A673 (cell line): Measurements from ENCODE around the gene TMEM270. TPM values are rescaled to one million over a fixed set of nuclear protein-coding genes. Genes with fewer than 3 reads are reported as not detected.

Source experiments
- BruUV-seq: library from RNA; stranded (reverse); fragments of 400-500 nt; replicated peaks from 2 replicates; lab custom pipeline; 2021; lab: Mats Ljungman, UMichigan
- CTCF ChIA-PET: fragments of 300-600 bp; sonication (Branson Sonifier 250); formaldehyde crosslinking; loops from one replicate; lab custom pipeline; 2022; ENCODE audit warnings: antibody characterized with exemption; lab: Charles Lee
- POLR2A ChIA-PET: fragments of 300-600 bp; sonication (Branson Sonifier 250); formaldehyde crosslinking; loops from one replicate; lab custom pipeline; 2022; ENCODE audit warnings: antibody characterized with exemption; ENCODE audit not compliant: low non-redundant PET; lab: Charles Lee
- DNase-seq: peaks from one replicate; pipeline ENCODE4 v3.0.0-alpha.2; 2015; ENCODE audit warnings: low spot score
- H3K27ac ChIP-seq: fragments of 200-600 bp; sonication (generic); 2 replicates; pipeline ENCODE4 v1.5.1; 2016; ENCODE audit warnings: mixed run types, low read depth, mild to moderate bottlenecking, mixed read lengths, antibody characterized with exemption, low read length; ENCODE audit not compliant: poor library complexity, severe bottlenecking
- H3K27me3 ChIP-seq: fragments of 200-600 bp; sonication (generic); replicated peaks from 2 replicates; pipeline ENCODE4 v1.6.1; 2017; ENCODE audit warnings: mixed run types, low read depth, mild to moderate bottlenecking, mixed read lengths, antibody characterized with exemption, low read length; ENCODE audit not compliant: insufficient read depth, poor library complexity
- H3K36me3 ChIP-seq: fragments of 200-600 bp; sonication (generic); 2 replicates; pipeline ENCODE4 v1.6.1; 2016; ENCODE audit warnings: mixed run types, mild to moderate bottlenecking, mixed read lengths, antibody characterized with exemption, low read length; ENCODE audit not compliant: insufficient read depth, poor library complexity, severe bottlenecking
- H3K4me1 ChIP-seq: fragments of 200-600 bp; sonication (generic); 2 replicates; pipeline ENCODE4 v1.6.1; 2017; ENCODE audit warnings: mixed run types, mild to moderate bottlenecking, mixed read lengths, antibody characterized with exemption, low read length; ENCODE audit not compliant: insufficient read depth, poor library complexity, severe bottlenecking
- H3K4me3 ChIP-seq: fragments of 200-600 bp; sonication (generic); 2 replicates; pipeline ENCODE4 v1.5.1; 2016; ENCODE audit warnings: low read depth, mixed run types, mild to moderate bottlenecking, mixed read lengths, low read length; ENCODE audit not compliant: poor library complexity, severe bottlenecking
- H3K9me3 ChIP-seq: fragments of 200-600 bp; sonication (generic); 2 replicates; pipeline ENCODE4 v1.6.1; 2016; ENCODE audit warnings: mixed run types, low read depth, mild to moderate bottlenecking, mixed read lengths, antibody characterized with exemption, low read length; ENCODE audit not compliant: poor library complexity, severe bottlenecking
- EZH2 ChIP-seq: fragments of 200-600 bp; sonication (generic); IDR thresholded peaks from 2 replicates; pipeline ENCODE4 v1.6.1; 2017; ENCODE audit warnings: borderline replicate concordance, low read depth, mild to moderate bottlenecking, mixed read lengths, antibody characterized with exemption, low read length; ENCODE audit not compliant: poor library complexity, severe bottlenecking
- intact Hi-C: fragments of 100-400 bp; cut with micrococcal nuclease; formaldehyde crosslinking; loops from one replicate; pipeline ENCODE4 v1.10.0; 2022; ENCODE audit not compliant: unreplicated experiment
- total RNA-seq: library from RNA; stranded (reverse); gene quantifications from 2 replicates; pipeline ENCODE4 v1.2.3, GENCODE V29; 2021
- TF ChIP-seq, protein P1 (sequence below): fragments of 300-800, 200-600 bp; sonication (generic); conservative IDR thresholded peaks from 2 replicates; pipeline ENCODE4 v1.5.1; 2017; ENCODE audit warnings: low read depth, mild to moderate bottlenecking, antibody characterized with exemption, low read length, moderate library complexity, mixed read lengths

Gene TMEM270
- total RNA-seq, 1 experiment from 2014 or later: not detected

DNA sequence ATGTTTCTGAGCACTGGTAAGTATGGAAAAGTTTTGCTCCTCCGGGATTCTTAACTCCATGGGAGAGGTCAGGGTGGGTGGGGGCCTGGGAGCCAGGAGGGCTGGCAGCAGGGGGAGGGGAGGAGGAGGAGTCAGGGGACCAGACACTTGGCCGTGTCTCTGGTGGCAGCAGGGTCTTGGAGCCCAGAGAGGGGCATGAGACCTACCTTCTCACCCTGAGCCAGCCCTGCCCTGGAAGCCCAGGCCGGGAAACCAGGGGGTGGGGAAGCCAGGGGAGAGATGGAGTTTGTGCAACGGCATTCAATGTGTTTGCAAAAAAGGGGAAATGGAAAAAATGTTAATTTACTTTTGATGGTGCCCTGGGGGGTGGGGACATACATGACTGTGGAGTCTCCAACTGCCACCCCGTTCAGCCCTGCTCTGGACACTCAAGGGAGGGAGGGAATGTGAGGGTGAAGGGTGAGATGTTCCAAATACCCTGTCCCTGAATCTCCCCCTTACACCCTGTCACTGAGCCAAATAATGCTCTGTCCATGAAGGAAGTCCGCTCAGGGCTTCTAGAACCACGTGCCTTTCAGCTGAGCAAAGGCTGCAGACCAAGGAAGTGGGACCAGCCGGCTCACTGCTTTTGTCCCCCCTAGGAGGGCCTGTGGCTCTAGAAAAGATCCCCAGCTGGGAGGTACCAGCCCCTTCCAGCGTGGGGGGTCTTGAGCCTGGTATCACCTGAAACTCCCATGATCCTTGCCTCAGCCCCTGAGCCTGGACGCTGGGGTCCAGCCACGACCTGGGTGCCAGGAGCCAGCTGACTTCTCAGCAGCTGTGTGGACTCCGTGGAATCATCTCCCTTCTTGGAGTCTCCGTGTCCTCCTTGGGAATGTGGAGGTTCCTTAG lies 48.3 kb downstream of the TMEM270 start:
- CTCF ChIA-PET: no interaction called here
- no TSS peak for BruUV-seq

DNA sequence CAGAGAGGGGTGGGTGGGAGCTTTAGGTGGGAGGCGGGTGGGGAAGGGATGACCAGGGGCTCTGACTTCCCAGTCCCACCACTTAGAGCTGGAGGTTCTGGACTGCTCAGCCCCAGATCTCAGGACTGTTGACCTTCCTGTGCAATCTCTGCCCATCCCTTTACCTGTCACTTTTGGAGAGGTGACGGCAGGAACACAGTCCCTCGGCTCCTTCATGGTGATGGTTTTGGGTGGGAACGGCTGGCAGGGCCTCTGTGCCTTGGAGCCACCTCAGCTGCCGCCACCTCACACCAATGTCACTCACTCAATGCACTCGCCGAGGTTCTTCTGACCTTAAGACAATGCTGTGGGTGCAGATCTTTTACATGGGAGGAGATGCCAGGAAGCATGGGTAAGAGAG lies 49.0 kb downstream of the TMEM270 start:
- intact Hi-C loops: no loop called here
- Histone ChIP-seq H3K36me3 (no peaks in the 10 kb centered on the region), H3K9me3 (no peaks in the 10 kb centered on the region), H3K27ac (no peak overlapping the region), H3K4me3 (no peak overlapping the region), H3K27me3 (no peaks in the 10 kb centered on the region), H3K4me1 (no peaks in the 10 kb centered on the region)
- ChIA-PET POLR2A (no interaction called here), CTCF (no interaction called here)
- TF ChIP-seq EZH2: no peak
- TF ChIP-seq, protein P1, sequence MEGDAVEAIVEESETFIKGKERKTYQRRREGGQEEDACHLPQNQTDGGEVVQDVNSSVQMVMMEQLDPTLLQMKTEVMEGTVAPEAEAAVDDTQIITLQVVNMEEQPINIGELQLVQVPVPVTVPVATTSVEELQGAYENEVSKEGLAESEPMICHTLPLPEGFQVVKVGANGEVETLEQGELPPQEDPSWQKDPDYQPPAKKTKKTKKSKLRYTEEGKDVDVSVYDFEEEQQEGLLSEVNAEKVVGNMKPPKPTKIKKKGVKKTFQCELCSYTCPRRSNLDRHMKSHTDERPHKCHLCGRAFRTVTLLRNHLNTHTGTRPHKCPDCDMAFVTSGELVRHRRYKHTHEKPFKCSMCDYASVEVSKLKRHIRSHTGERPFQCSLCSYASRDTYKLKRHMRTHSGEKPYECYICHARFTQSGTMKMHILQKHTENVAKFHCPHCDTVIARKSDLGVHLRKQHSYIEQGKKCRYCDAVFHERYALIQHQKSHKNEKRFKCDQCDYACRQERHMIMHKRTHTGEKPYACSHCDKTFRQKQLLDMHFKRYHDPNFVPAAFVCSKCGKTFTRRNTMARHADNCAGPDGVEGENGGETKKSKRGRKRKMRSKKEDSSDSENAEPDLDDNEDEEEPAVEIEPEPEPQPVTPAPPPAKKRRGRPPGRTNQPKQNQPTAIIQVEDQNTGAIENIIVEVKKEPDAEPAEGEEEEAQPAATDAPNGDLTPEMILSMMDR: no peak
- DNase-seq: no peak
- BruUV-seq: no TSS peak

More for the DNA sequence above, 48.3 kb downstream of the TMEM270 start:
- Histone ChIP-seq H3K36me3 (no peaks in the 10 kb centered on the region), H3K27ac (no peak overlapping the region), H3K27me3 (no peaks in the 10 kb centered on the region), H3K9me3 (no peaks in the 10 kb centered on the region), H3K4me1 (no peaks in the 10 kb centered on the region), H3K4me3 (no peak overlapping the region)
- POLR2A ChIA-PET: no interaction called here
- intact Hi-C loops: no loop called here
- DNase-seq: no peak
- no peak for TF ChIP-seq EZH2
- TF ChIP-seq, protein P1: no peak

DNA sequence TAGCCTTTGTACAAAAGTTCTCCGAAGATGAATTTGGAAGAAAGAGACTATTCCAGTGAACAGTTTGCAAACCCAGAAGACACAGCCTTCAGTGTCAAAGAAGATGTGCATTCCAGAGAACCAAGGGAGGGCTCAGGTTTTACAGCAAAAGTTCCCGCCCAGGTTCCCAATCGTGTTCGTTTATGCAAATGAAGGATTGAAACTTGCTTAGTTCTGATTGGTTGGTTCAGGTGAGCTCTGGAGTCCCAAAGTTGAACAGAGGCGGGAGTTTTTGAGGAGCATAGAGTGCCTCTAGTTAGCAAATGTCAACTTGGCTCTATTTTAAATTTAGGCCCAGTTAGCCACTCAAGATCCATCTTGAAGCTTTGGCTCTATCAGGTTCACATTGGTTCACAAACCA lies 51.3 kb downstream of the TMEM270 start:
- no peak for DNase-seq
- ChIA-PET CTCF (no interaction called here), POLR2A (no interaction called here)
- Histone ChIP-seq H3K4me3 (no peak overlapping the region), H3K36me3 (no peaks in the 10 kb centered on the region), H3K27ac (no peak overlapping the region), H3K4me1 (no peaks in the 10 kb centered on the region), H3K9me3 (no peaks in the 10 kb centered on the region), H3K27me3 (no peaks in the 10 kb centered on the region)
- intact Hi-C loops: no loop called here
- TF ChIP-seq, protein P1: no peak
- TF ChIP-seq EZH2: no peak
- BruUV-seq: no TSS peak

Other genes starting within 250 kb of the TMEM270 start
- 17.4 and 20.6 TPM in 2 replicates for gene MLXIPL, start 236.6 kb upstream of the TMEM270 start, total RNA-seq
- gene VPS37D, start 193.3 kb upstream of the TMEM270 start, total RNA-seq: 8.7 and 10.1 TPM in 2 replicates
- 11.1 and 11.8 TPM in 2 replicates for gene DNAJC30, start 177.7 kb upstream of the TMEM270 start, total RNA-seq
- 133 and 138 TPM in 2 replicates for gene BUD23, start 177.6 kb upstream of the TMEM270 start, total RNA-seq
- 37.8 and 47.1 TPM in 2 replicates for gene STX1A, start 141.5 kb upstream of the TMEM270 start, total RNA-seq
- gene ABHD11, start 122.4 kb upstream of the TMEM270 start, total RNA-seq: 20.7 and 22.9 TPM in 2 replicates
- not detected in 2 replicates for gene CLDN3, start 90.9 kb upstream of the TMEM270 start, total RNA-seq
- gene CLDN4, start 30.2 kb upstream of the TMEM270 start, total RNA-seq: 0.11 and 0.17 TPM in 2 replicates
- gene METTL27, start 18.6 kb upstream of the TMEM270 start, total RNA-seq: 0.85 TPM in 1 of 2 replicates, not detected in the other
- gene ELN, start 167.0 kb downstream of the TMEM270 start, total RNA-seq: 47.6 and 65.9 TPM in 2 replicates
- 59.3 and 60.2 TPM in 2 replicates for gene LIMK1, start 222.6 kb downstream of the TMEM270 start, total RNA-seq